HG02763 (cell line): ENCODE data around the gene YWHAE.
"Not testable (repeated sequence)": the region's sequence is repeated elsewhere in the genome, so short reads cannot be mapped to it uniquely, and the experiment has no call there.

Experiments
- ATAC-seq: cut with Tn5 transposase; IDR thresholded peaks from one replicate; pipeline ENCODE4 v1.9.1; 2021; ENCODE audit warnings: mild to moderate bottlenecking, moderate library complexity; ENCODE audit not compliant: unreplicated experiment

Gene YWHAE

DNA sequence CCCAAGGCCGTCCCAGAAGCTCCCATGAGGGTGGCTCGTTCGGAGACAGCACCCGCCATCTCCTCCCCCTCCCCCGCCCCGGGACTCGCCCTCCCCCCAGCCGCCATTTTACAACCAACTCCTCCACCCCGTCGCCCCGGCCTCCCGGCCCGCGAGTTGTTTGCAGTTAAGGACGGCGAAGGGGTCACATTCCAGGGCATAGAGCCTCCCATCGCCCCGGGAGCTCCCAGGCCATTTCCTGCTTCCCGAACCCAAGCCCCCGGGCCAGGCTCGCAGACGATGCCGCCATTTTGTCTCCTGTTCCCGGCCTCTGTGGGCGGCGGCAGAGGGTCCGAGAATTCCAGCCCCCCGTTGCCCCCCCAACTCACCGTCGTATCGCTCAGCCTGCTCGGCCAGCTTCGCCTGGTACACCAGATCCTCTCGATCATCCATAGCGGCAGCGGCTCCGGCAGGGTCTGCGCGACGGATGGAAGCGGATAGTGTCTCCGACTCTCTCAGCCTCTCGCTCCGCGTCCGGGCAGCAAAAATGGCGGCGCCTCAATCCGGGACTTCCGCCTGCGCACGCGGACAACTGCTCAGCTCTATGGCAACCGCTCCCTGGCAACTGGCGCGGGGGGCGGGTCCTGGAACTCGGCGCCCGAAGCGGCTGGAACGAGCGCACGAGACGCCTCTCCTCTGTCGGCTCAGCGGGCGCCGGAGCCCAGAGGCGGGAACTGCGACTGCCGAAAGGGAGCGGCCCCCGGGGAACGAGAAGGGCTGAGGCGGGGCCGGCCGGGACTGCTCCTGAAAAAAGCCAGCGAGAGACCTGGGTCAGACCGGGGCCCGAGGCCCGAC is at the start of gene YWHAE:
YWHAE (minus strand) TSS at position 544 of the 834 bp plus-strand sequence; CDS start at position 432, 112 bp downstream.
- ATAC-seq = peak; percentile 95

DNA sequence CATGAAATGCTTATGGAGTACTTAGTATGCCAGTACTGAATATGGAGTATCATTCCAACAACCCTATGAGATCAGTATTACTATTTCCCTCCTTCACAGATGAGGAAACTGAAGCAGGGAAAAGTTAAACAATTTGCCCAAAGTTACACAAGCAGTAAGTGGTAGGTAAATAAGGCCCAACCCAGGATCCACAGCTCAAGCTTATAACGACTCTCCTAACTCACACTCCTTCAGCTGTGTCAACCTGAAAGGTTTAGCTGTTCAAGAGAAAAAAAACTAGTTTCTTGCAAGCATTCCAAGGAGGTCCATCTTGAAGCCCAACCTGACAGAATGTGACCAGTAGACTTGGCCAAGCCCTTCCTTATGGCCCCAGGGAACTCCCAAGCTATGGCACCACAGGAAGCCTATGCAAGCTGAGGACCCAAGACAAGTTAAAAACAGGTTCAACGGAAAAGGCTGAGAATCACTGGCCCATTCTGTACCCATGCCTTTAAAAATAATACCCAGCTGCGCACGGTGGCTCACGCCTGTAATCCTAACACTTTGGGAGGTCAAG is 49.5 kb upstream of the YWHAE start:
- ATAC-seq = no peak

DNA sequence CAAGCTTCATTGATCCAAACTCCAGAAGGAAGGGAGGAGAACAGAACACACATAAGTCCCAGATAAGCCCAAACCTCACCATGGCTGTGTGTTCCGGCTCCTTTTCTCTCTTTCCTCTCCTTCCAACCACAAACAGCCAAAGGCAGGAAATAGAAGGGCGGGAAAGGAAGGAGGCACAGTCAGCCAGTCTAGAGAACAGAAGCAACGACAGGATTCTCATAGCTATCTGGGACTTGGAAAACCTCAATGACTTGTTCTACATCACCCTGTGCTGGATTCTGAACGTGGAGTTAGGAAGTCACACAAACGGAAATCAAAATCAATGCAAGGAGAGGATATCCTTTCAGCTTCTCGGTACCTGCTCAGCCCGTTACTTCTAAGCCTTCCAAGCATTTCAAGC is 47.0 kb upstream of the YWHAE start:
- no peak for ATAC-seq

DNA sequence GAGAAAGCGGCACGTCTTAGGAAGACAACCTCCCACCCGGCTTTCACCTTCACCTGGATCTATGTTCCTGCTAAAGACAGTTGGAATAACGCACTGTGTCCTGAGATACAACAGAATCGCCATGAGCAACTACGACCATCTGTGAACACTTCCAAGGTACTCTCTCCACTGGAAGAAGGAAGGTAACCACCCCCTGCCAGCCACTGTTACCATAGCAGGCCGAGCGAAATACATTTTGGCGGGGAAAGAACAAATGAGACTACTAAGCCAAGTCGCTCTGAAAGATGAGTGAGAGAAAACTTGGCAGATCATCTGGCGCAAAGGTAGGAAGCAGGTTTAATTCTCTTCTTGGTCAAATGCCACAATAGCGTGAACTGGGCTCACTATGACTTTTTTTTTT is 46.2 kb upstream of the YWHAE start:
- no peak for ATAC-seq

DNA sequence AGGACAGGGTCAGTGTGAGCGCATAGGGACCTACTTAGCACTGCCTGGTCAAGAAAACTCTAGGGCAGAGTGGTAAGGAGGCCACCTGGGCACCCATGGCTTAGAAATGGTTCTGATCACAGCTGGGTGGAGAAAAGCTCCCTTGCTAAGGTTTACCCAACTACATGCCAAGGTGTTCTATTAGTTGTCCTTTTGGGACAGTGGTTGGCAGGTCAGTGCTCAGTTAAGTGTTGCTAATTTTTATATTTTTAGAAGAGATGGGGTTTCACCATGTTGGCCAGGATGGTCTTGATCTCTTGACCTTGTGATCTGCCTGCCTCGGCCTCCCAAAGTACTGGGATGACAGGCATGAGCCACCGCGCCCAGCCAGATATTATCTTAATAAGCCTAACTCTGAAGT is 45.7 kb upstream of the YWHAE start:
- not testable (repeated sequence) for ATAC-seq

DNA sequence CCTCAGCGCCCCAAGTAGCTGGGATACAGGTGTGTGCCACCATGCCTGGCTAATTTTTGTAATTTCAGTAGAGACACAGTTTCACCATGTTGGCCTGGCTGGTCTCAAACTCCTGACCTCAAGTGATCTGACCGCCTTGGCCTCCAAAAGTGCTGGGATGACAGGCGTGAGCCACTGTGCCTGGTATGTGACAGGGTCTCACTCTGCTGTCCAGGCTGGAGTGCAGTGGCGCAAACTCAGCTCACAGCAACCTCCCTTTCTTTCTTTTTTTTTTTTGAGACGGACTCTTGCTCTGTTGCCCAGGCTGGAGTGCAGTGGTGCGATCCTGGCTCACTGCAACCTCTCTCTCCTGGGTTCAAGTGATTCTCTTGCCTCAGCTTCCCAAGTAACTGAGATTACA is 42.7 kb upstream of the YWHAE start:
- ATAC-seq = not testable (repeated sequence)

DNA sequence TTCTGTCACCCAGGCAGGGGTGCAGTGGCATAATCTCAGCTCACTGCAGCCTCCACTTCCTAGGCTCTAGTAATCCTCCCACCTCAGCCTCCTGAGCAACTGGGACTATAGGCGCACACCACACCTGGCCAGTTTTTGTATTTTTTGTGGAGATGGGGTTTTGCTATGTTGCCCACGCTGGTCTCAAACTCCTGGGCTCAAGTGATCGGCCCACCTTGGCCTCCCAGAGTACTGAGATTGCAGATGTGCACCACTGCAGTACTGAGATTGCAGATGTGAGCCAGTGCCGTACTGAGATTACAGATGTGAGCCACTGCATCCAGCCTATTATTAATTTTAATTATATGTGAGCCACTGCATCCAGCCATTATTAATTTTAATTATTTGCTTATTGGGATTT is 42.2 kb upstream of the YWHAE start:
- no peak for ATAC-seq

DNA sequence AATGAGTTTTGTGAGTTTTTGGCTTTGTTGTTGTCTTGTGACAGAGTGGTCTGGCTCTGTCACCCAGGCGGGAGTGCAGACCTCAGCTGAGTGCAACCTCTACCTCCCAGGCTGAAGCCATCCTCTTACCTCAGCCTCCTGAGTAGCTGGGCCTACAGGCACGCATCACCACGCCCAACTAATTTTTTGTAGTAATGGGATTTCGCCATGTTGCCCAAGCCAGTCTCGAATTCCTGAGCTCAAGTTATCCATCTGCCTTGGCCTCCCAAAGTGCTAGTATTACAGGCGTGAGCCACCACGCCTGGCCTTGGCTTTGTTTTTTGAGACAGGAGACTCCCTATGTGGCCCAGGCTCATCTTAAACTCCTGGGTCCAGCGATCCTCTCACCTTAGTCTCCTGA is 40.9 kb upstream of the YWHAE start:
- no peak for ATAC-seq

DNA sequence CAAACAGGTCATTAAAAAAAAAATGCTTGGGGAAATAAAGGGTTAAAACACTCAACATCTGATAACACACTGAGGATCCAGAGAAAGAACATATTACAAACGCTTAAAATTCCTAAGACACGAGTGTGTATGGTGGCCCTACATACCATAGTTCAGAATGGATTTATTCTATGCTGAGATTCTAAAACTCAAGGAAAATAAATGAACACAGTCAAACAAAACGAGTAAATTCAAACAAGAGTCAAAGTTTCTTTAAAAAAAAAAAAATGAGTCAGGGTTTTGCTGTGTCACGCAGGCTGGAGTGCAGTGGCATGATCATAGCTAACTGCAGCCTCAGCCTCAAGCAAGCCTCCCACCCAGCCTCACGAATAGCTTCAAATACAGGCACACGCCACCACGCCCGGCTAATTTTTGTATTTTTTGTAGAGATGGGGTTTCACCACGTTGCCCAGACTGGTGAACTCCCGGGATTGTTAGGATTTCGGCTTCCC is 38.6 kb upstream of the YWHAE start:
- no peak for ATAC-seq

DNA sequence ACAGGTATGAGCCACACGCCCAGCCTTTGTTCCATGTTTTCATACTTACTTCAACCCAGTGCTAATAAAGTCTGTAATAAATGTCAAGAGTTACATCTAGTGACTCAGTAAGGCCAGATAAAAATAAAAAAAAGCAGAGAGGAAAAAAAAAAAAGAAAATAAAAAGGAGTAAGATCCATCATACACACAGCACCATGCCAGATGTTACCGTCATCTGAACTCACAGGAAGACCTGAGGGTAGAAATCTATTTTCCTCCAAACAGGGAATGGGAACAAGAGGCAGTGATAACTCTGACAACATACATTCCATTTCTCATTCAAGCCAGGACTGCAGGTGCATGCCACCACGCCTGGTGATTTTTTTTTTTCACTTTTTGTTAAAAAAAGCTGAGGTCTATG is 35.3 kb upstream of the YWHAE start:
- ATAC-seq = no peak

DNA sequence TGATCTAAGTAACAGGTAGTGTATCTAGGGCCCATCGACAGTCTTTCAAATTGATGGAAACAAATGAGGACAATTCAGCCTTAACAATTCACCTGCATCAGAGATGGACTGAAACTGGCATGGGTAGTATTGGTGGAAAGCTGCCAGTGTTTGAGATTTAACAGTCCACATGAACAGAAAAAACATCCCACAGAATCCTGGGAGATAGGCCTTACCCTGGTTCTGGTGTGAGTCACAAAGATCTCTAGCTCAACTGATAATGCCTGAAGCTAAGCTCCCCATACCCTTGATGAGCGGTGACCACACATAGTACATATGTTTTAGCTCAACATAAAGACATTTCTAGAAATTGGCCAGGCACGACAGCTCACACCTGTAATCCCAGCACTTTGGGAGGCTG is 34.1 kb upstream of the YWHAE start:
- ATAC-seq = no peak

DNA sequence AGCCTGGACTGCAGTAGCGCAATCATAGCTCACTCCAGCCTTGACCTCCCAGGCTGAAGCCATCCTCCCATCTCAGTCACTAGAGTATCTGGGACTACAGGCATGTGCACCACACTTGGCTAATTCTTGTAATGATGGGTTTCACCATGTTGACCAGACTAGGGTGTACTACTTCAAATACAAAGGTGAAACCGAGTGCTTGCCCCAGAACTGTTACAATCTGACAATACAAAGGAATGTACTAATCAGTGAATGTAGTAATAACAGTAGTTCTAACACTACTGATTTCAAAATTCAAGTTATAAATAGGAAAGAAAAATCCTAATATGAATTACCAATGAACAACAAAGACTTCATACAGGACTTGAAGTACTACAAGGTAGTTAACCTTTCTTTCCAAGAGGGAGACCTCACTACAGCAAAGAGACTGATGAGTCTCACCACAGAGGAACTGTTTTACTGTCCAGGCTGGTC is 31.6 kb upstream of the YWHAE start:
- no peak for ATAC-seq

DNA sequence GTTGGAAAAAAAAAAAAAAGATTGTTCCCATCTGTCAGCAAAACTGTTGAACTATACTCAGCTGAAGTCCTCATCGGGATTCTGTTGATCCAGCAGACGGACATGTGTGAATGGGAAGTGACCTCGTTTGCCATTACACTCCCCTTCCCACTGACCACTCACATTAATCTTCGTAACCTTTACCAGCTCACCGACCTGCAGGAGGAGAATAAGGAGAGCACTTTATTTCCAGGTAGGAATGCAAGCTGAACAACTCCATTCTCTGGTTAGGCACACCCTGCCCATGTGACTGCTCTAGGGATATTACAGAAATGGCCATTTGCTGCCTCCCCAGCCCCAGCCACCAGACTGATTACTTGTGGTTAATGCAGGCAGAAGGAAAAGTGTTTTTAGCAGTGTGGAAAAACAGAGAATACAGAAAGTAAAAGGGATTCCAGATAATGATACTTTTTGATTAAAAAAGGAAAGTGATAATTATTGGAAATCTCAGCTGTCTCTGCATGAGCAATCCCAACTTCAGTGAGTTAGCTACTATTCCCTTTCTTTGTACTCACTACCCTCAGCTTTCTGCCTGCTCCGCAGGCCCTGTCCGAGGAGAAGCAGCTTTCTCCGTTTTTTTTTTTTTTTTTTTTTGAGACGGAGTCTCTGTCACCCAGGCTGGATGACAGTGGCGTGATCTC is 23.6 kb upstream of the YWHAE start:
- ATAC-seq = no peak

DNA sequence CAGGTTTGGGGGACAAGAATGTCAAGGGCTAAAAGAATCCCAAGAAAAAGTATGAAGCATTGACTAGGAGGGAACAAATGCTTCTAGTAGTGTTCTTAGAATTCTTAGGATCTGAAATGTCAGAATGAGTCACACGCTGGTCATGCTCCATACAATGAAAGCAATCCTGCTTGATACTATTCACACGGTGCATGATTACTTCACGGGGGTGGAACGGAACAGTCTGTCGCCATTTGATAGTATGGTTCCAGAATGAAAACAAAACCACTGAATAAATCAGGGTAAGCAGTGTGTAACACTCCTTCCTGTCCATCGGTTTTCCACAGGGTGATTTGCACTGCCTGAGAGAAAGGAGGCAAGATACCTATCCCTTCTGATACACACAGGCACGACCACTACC is 22.9 kb upstream of the YWHAE start:
- no peak for ATAC-seq

DNA sequence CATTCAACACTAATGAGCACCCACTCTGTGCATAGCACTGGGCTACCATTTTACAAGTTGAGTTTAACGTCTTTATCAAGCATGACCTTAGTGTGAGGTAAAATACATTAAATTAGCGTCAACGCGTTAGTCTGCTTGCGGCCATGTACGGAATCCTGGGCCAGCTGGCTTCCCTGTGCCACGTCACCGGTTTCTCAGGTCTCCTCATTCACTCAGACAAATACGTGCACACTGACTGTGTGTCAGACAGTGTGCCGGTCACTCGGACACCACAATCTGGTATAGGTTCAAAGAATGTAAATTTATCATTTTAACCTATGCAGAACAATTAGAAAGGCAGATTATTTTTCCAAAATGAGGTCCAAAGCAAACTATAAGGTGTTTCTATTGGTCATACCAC is 21.4 kb upstream of the YWHAE start:
- no peak for ATAC-seq

DNA sequence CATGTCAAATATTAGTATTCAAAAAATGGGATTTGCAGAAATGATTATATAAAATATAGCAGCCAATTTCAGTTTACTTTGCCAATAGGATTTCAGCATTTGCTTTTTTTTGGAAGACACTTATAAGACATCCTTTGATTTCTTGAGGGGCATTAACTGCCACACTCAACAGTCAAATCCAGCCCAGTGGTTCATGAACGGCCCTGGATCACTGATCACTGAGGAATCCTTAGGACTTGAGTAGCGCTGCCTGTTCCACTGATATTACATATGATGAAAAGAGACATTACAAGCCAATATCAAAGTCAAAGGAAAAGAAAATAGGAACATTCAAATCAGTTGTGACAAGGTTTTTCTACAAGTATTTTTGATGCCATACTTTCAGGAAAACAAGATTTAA is 21.0 kb upstream of the YWHAE start:
- no peak for ATAC-seq

DNA sequence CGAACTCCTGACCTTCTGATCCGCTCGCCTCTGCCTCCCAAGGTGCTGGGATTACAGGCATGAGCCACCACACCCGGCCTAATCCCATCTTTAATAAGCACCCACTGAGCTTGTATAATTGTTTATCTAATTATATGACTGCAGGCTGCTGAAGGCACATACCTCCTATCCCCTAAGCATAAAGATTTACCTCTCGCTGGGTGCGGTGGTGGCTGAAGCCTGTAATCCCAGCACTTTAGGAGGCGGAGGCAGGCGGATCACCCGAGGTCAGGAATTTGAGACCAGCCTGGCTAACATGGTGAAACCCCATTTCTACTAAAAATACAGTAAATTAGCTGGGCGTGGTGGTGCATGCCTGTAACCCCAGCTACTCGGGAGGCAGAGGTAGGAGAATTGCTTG is 20.1 kb upstream of the YWHAE start:
- ATAC-seq = no peak

DNA sequence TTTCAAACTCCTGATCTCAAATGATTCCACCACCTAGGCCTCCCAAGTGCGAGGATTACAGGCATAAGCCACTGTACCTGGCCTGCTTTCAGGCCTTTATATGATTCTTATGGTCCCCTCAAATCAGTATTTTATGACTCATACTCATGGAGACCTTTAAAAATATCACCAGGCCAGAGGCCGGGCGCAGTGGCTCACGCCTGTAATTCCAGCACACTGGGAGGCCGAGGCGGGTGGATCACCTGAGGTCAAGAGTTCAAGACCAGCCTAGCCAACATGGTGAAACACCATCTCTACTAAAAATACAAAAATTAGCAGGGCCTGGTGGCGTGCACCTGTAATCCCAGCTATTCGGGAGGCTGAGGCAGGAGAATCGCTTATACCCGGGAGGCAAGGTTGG is 18.5 kb upstream of the YWHAE start:
- not testable (repeated sequence) for ATAC-seq

DNA sequence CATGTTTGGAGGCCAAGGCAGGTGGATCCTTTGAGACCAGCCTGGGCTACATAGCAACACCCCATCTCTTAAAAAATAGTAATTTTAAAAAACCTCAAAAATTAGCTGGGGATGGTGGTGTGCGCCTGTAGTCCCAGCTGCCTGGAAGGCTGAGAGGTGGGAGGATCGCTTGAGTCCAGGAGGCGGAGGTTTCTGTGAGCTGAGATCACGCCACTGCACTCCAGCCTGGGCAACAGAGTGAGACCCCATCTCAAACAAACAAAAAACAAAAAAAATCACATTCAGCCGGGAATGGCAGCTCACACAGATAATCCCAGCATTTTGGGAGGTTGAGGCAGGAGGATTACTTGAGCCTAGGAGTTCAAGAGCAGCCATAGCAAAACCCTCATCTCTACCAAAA is 16.4 kb upstream of the YWHAE start:
- no peak for ATAC-seq

DNA sequence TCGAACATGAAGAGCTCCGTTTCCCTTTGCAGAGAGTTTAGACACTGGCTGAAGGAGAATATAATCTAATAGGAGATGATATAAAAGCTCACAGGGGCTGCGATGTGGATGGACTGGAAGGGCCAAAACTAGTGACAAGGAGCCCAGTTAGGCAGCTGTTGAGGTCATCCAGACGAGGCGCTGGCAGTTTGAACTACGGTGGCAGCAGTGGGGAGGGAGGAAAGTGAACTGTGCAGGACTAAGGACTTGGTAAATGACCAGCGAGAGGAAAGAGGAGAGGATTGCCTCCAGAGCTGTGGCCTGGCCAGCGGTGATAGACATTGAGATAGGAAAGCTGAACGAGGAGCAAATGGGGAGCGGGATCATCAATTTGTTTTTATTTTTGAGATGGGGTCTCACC is 14.6 kb upstream of the YWHAE start:
- ATAC-seq = no peak

DNA sequence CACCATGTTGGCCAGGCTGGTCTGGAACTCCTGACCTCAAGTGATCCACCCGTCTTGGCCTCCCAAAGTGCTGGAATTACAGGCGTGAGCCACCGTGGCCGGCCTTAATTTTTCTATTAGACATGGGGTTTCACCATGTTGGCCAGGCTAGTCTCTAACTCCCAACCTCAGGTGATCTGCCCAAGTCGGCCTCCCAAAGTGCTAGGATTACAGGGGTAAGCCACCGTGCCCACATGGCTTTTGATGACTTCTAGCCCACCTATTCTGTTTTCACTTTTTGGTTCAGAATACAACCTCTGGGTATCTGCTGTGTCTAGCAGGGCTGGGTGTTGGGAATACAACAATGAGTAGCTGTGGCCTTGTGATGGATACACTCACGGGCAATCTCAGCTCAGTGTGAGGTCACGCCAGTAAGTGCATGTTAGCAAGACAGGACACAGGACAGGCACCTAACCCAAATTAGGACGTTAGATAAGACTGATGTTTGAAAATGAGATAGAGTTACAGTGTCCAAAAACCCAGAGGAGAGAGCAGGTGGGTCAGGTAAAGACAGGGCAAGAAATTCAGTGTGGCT is 14.1 kb upstream of the YWHAE start:
- no peak for ATAC-seq
